Epithelial cell of proximal tubule (primary cell): ENCODE measurements around the gene PPFIBP2. TPM values are rescaled to one million over a fixed set of nuclear protein-coding genes. Genes with fewer than 3 reads are reported as not detected.

Experiments used
- DNase-seq: peaks from one replicate; pipeline ENCODE4 v3.0.0-alpha.2; 2011; ENCODE audit warnings: low read depth
- H3K4me3 ChIP-seq: 2 replicates; pipeline ENCODE4 v1.5.1; 2011; ENCODE audit warnings: low read depth, mild to moderate bottlenecking, low read length
- total RNA-seq: library from RNA; depleted of rRNA; stranded (reverse); fragments of >200 nt; gene quantifications from 2 replicates; pipeline ENCODE4 v1.2.3, GENCODE V29; 2015
- TF ChIP-seq, protein P1 (sequence below): conservative IDR thresholded peaks from 2 replicates; pipeline ENCODE4 v1.5.1; 2012; ENCODE audit warnings: low read depth, mild to moderate bottlenecking, low read length

Gene PPFIBP2
- total RNA-seq, 1 donor from 2014 or later: 1.7 TPM

DNA sequence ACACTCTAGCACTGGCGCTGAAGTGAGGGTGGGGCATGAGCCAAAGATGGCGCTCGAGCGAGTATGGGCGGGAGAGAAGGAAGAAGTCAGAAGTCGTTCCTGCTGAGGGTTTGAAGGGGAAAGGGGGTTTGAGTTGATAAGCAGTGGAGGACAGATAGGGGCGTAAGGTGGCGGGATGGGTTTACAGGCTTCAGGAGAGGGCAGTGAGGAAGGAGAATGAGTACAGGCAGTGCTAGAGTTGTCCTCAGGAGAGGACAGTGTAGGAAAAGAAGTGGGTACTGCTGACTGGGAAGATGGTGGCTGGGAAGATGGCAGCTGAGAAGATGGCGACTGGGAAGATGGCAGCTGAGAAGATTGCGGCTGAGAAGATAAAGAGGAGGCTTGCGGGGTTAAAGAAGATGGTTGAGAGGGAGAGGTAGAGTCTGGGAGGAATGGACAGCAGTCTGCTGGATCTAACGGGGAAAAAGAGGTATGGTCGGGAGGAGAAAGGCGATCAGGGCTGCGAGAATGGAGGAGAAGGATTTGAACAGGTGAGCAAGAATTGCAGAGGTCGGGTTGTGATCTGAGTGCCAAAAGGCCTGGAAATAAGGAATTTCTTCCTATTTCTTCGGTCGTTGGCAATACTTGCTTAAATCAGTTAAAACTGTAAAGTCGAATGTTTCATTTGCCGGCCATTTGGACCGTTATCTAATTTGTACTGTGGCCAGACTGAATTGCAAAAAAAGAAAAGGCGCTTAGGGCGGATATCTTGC, 5.2 kb downstream of the PPFIBP2 start:
- TF ChIP-seq, protein P1, sequence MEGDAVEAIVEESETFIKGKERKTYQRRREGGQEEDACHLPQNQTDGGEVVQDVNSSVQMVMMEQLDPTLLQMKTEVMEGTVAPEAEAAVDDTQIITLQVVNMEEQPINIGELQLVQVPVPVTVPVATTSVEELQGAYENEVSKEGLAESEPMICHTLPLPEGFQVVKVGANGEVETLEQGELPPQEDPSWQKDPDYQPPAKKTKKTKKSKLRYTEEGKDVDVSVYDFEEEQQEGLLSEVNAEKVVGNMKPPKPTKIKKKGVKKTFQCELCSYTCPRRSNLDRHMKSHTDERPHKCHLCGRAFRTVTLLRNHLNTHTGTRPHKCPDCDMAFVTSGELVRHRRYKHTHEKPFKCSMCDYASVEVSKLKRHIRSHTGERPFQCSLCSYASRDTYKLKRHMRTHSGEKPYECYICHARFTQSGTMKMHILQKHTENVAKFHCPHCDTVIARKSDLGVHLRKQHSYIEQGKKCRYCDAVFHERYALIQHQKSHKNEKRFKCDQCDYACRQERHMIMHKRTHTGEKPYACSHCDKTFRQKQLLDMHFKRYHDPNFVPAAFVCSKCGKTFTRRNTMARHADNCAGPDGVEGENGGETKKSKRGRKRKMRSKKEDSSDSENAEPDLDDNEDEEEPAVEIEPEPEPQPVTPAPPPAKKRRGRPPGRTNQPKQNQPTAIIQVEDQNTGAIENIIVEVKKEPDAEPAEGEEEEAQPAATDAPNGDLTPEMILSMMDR: no peak
- H3K4me3 ChIP-seq: no peak overlapping the region
- DNase-seq: no peak

DNA sequence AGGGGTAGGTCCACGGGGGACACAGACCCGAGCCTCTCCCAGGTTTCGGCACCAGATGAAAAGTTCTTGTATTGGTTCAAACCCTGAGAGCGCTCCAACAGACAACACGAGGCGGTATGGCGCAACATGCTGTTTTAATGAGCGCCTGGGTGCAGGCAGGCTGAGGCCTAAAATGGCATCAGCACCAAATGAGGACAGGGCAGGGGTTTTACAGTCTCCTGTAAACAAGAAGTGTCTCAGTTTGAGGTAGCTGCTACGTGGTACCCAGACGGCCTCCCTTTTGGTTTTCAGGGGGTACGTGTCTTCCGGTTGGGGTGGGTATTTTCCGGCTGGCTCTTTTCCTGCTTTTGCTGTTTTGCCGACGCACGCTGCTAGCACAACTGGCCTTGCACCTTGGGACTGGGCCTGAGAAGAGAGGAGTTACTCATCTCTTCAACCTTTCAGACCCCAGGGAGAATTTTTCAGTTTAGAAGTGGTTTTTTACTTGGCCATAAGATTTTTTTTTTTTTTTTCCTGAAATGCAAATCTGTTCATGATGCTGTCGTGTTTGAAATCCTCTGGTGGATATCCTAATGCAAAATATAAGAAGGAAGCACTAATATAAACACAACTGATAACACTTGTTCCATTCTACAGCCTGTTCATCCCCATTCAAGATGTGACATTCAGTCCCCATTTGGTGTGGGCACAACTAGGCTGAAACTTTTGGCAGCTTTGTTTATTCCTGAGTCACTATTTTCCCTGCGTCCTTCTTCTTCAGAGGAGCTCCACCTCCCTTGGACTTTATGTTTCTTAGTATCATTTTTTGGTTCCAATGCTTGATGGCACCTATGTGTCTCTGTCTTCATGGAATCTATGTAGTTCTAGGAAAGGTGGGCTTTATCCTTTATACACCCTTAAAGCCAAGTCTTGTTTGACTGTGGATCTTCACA, 6.5 kb downstream of the PPFIBP2 start:
- TF ChIP-seq, protein P1: no peak
- DNase-seq: no peak
- no peak overlapping the region for H3K4me3 ChIP-seq

DNA sequence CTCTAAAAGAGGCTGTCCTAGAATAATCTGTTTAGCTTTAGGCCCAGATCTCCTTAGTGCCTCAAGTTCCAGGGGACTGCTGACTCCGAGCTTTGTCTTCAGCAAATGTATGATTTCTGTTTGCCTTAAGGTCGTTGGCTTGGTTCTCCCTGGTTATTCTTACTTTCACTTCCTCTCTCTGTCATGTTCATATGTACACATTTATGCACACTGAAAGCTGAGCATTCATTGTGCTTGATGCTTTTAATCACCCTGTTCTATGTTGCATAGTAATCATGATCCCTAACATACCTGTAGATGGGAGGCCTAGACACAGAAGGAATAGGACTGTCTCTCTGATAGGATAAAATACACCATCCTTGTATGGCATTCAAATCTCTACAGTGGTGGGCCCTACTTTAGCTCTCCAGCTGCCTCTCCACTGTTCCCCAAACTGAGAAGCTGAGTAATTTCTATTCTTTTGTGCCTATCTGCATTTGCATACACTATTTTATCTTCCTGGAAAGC, 7.2 kb downstream of the PPFIBP2 start:
- no peak overlapping the region for H3K4me3 ChIP-seq
- DNase-seq: no peak
- TF ChIP-seq, protein P1: no peak

DNA sequence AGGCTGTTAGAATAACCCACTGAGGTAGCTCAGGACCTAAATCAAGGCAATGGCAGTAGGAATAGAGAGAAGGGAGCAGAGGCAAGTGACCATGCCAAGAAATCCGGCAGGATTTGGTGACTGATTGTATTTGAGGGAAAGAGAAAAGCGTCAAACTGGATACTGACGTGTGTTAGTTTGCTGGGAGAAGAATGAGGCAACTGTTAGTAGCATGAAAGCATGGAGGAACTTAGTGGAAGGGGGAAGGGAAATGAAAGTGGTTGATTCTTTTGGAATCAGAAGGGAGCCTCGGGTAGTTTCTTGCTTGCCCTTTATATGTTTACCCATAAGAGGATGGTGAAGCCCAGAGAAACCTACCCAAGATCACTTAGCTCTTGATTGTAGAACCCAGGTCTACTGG, 8.3 kb downstream of the PPFIBP2 start:
- TF ChIP-seq, protein P1: no peak
- no peak overlapping the region for H3K4me3 ChIP-seq
- no peak for DNase-seq

DNA sequence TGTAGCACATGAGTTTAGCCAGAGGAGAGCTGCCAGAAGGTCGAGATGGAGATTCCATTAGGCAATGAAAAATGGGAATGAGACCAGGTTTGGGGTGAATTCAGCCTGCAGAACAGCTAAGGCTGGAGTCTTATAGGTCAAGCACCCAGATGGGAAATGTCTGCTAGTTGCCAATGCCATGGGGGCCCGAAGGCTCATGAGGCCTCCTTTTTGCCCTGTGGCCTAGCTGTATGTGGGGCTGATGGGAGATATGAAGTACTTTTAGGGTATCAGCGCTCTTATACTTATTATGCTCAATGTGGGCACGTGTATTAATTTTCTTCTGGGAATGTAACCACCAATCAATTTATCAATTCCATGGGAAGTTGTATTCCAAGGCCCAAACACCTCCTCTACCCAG, 8.7 kb downstream of the PPFIBP2 start:
- no peak overlapping the region for H3K4me3 ChIP-seq
- no peak for DNase-seq
- TF ChIP-seq, protein P1: no peak

DNA sequence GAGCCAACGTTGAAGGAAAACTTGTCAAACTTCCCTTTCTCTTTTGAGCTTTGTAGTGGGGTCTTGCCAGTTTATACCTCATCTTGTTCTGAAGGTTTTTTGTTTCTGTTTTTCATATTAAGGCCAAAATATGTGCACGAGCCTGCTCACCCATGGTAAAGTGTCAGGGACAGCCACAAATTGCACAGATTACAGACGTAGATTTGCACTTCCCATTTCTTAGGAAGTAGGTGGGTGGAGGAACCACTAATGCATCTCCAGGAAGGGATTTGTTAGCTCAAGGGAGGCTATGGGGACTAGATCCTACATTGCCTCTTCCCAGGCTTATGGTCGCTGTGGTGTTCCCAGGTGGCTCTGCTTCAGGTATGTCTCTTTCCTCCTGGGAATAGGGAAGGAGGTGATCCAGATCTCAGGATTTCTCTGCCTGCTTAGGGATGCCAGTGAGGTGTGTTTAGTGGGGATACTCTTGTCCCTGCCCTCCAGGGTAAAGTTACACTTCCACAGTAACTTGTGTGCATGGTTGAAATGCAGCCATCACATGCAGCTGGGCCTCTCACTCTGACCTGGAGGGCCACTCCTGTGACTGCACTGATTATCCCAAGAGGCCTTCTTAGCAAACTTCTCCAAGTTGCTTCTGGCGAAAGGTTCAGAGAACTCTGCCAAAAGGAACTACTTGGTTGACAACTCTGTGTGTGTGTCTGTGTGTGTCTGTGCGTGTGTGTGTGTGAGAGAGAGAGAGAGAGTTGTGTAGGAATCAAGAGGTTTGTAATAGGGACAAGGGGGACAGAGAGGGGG, 9.8 kb downstream of the PPFIBP2 start:
- no peak overlapping the region for H3K4me3 ChIP-seq
- no peak for DNase-seq
- TF ChIP-seq, protein P1: no peak
